Esophagus squamous epithelium (tissue), 4 donors: ENCODE data around the gene EIF5A. TPM values are rescaled to one million over a fixed set of nuclear protein-coding genes. Genes with fewer than 3 reads are reported as not detected.

Source experiments
- small RNA-seq, 4 donors: library from RNA; depleted of rRNA; stranded (forward); fragments of <200 nt; gene quantifications; one replicate each; pipeline ENCODE3, GENCODE V24; 2016
- total RNA-seq, 4 donors: library from RNA; depleted of rRNA; stranded (reverse); fragments of >200 nt; gene quantifications; one replicate each; pipeline ENCODE4 v1.1.0, GENCODE V29; 2016

The EIF5A gene
- total RNA-seq, 4 donors from 2014 or later, result 324 to 543 (median 394) TPM

Small RNA genes lying within 50 kb of the gene (small RNA-seq; reads per million reads assigned to genes)
- gene AC026954.2, result 0 reads per million in 4 donors
- gene RF00019, result 0 reads per million in 4 donors

Other genes with a start within 250 kb of the EIF5A start
- 10 to 100 TPM in 1 of 4 donors, 1 to 10 TPM in 1, under 1 TPM in 2; 0.40 to 10.6 (median 4.0) TPM for gene CLEC10A, start 227.4 kb upstream of the EIF5A start, total RNA-seq
- under 1 TPM in 2 of 4 donors, not detected in 2; 0.50 to 0.95 TPM for gene ASGR2, start 192.8 kb upstream of the EIF5A start, total RNA-seq
- gene ASGR1, start 128.3 kb upstream of the EIF5A start, total RNA-seq, result 1 to 10 TPM in 1 of 4 donors, under 1 TPM in 2, not detected in 1; 0.42 to 1.1 (median 0.97) TPM
- 10 to 100 TPM in 1 of 4 donors, 1 to 10 TPM in 3; 2.6 to 13.9 (median 6.0) TPM for gene DLG4, start 87.8 kb upstream of the EIF5A start, total RNA-seq
- 100 to 1,000 TPM; 453 to 742 (median 464) TPM for gene ACADVL, start 87.7 kb upstream of the EIF5A start, total RNA-seq
- gene DVL2, start 73.1 kb upstream of the EIF5A start, total RNA-seq, result 10 to 100 TPM; 21.4 to 58.0 (median 37.3) TPM
- 10 to 100 TPM; 24.7 to 30.6 (median 27.0) TPM for gene PHF23, start 68.2 kb upstream of the EIF5A start, total RNA-seq
- 100 to 1,000 TPM; 172 to 384 (median 197) TPM for gene GABARAP, start 65.2 kb upstream of the EIF5A start, total RNA-seq
- 10 to 100 TPM; 42.0 to 52.1 (median 47.8) TPM for gene CTDNEP1, start 55.9 kb upstream of the EIF5A start, total RNA-seq
- gene ELP5, start 55.4 kb upstream of the EIF5A start, total RNA-seq, result 10 to 100 TPM; 14.9 to 21.8 (median 16.6) TPM
- 100 to 1,000 TPM; 172 to 411 (median 208) TPM for gene CLDN7, start 45.1 kb upstream of the EIF5A start, total RNA-seq
- 10 to 100 TPM in 1 of 4 donors, 1 to 10 TPM in 2, under 1 TPM in 1; 0.83 to 21.7 (median 2.5) TPM for gene SLC2A4, start 25.9 kb upstream of the EIF5A start, total RNA-seq
- gene YBX2, start 13.0 kb upstream of the EIF5A start, total RNA-seq, result 1 to 10 TPM in 3 of 4 donors, under 1 TPM in 1; 0.44 to 3.8 (median 2.3) TPM
- gene GPS2, start 7.7 kb downstream of the EIF5A start, total RNA-seq, result 10 to 100 TPM; 40.9 to 80.7 (median 70.5) TPM
- 10 to 100 TPM in 3 of 4 donors, 1 to 10 TPM in 1; 9.7 to 18.7 (median 14.4) TPM for gene NEURL4, start 21.7 kb downstream of the EIF5A start, total RNA-seq
- gene ACAP1, start 28.9 kb downstream of the EIF5A start, total RNA-seq, result 1 to 10 TPM; 3.2 to 5.5 (median 3.8) TPM
- 10 to 100 TPM; 12.6 to 26.6 (median 22.1) TPM for gene KCTD11, start 44.5 kb downstream of the EIF5A start, total RNA-seq
- not detected for gene TMEM95, start 47.5 kb downstream of the EIF5A start, total RNA-seq
- 10 to 100 TPM in 2 of 4 donors, 1 to 10 TPM in 2; 6.2 to 15.2 (median 9.9) TPM for gene TNK1, start 73.5 kb downstream of the EIF5A start, total RNA-seq
- gene PLSCR3, start 86.9 kb downstream of the EIF5A start, total RNA-seq, result 10 to 100 TPM; 18.6 to 33.5 (median 24.7) TPM
- 10 to 100 TPM; 27.9 to 88.0 (median 66.7) TPM for gene TMEM256, start 96.5 kb downstream of the EIF5A start, total RNA-seq
- gene NLGN2, start 100.2 kb downstream of the EIF5A start, total RNA-seq, result 1 to 10 TPM; 1.4 to 5.3 (median 2.0) TPM
- not detected for gene SPEM1, start 112.7 kb downstream of the EIF5A start, total RNA-seq
- gene SPEM2, start 118.0 kb downstream of the EIF5A start, total RNA-seq, result not detected
- not detected for gene SPEM3, start 121.2 kb downstream of the EIF5A start, total RNA-seq
- 10 to 100 TPM; 12.2 to 20.8 (median 16.9) TPM for gene TMEM102, start 127.8 kb downstream of the EIF5A start, total RNA-seq
- gene FGF11, start 131.9 kb downstream of the EIF5A start, total RNA-seq, result 10 to 100 TPM in 1 of 4 donors, 1 to 10 TPM in 3; 2.7 to 18.1 (median 6.1) TPM
- gene CHRNB1, start 137.4 kb downstream of the EIF5A start, total RNA-seq, result 1 to 10 TPM; 2.4 to 7.2 (median 4.6) TPM
- gene ZBTB4, start 172.0 kb downstream of the EIF5A start, total RNA-seq, result 10 to 100 TPM; 13.4 to 35.1 (median 28.5) TPM
- not detected for gene SLC35G6, start 173.8 kb downstream of the EIF5A start, total RNA-seq
- 10 to 100 TPM; 59.3 to 94.9 (median 78.2) TPM for gene POLR2A, start 176.7 kb downstream of the EIF5A start, total RNA-seq
- 10 to 100 TPM in 1 of 4 donors, 1 to 10 TPM in 3; 3.5 to 41.6 (median 6.5) TPM for gene TNFSF12, start 241.4 kb downstream of the EIF5A start, total RNA-seq